Fibroblast of the conjunctiva (primary cell): ENCODE measurements around the gene GALC.

Source experiments
- DNase-seq: peaks from one replicate; pipeline ENCODE4 v3.0.0-alpha.2; 2010; ENCODE audit warnings: low read depth

GALC gene

DNA sequence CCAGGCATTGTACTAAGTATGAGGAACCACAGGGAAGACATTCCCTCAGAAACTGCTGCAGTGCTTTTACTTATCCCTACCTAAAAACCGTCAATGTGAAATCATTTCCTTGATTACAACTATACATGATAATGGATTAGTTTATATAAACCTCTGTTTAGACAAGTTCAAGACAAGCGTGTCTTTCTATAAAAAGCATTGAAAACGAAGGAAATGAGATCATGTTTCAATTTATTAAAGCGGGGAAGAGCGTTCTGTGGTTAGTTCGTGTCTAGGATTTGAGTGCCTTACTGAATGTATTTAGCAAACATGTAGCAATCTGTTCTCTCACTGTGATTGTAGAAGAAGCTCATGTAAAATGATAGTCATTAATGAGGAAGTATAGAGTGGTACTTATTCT lies 37.5 kb downstream of the GALC start:
- DNase-seq: no peak

DNA sequence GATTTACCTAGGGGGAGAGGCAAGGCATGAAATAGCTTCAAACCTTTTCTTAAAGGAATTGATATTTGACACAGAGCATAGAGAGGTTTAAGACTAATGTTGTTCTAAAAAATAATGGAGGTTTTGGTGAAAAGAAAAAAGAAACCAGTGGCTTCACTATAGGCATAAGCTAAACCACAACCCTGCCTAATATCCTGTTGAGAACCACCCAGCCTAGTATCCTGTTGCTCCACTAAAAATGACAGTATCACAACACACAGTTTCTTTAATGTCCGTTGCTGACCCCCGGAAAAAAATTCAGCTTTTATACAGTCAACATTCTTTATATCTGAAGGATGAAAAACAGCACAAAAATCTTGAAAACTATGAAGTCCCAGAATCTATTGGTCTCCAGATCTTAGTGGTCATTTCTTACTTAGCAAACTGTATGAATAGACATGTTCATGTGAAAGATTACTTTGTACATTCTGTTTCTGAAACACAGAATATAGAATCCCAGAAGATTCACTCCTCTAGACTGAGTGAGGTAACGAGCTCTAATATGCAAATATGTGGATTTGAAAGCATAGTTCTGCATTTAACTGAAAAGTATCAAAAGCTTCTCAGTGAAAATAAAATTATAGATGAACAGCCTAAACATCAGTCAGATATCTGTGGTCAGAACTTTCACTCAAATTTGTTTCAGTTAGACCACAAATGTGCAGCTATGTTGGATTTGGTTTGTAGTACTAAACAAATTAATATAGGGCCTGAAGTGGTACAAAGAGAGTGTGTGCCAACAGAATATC lies 40.5 kb downstream of the GALC start:
- DNase-seq: no peak

DNA sequence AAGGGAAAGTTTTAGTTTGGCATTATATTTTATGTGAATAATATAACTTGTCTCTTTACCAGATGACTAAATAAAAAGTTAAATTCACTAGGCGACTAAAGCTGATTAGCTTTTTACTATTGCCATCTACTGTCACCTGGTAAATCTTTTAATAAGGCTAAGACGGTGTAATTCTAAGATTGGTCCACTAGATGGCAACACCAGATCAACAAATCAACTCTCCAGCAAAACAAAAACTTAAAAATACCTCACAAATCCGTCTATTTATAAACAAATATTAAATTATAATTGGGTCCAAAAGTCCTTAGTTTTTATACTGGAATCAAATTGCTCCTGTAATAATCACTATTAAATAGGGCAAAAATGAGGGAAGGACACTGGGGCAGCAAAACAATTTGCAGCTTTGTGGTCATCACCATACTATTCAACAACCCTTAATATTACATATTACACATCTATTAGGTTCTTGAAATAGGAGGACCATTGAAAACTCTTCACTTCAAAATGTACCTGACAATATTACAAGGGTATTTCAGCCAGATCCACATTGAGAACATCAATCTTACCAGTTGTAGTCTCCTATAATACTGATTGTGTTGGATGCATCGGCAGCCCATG lies 47.9 kb downstream of the GALC start:
- DNase-seq: peak; percentile 49

DNA sequence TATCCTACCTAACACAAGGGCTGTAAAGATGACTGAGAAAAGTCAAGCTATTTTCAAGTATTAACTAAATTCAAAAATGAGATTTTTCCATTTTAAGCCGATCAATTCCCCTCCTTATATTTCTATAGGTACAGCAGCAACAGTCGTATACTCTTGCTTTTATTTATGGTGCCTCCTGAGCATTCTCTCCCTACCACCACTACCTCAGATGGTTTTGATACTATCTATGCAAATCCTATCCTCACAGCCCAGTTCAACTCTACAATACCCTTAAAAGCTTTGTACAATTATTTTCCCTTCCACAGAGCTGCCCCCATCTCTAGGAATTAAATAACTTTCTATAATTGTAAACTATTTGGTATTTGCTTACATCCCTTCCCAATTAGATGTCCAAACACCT lies 52.1 kb downstream of the GALC start:
- DNase-seq: no peak

DNA sequence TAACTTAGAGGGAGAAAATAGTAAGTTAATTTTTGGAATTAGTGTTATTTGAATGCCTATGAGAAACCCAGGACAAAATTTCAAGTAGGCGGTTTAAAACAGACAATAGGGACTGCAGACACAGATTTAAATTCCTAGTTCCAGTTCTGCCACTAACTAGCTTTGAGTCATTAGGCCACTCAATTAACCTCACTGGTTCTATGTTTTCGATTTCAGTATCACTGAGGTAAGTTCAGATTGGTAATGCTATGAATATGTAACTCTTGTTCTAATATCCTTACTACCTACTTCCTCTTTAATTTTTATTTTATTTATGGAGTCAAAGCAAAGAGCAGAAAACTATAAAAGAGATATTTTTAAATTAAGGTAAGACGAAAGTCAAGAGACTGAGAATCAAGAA lies 52.6 kb downstream of the GALC start:
- no peak for DNase-seq

DNA sequence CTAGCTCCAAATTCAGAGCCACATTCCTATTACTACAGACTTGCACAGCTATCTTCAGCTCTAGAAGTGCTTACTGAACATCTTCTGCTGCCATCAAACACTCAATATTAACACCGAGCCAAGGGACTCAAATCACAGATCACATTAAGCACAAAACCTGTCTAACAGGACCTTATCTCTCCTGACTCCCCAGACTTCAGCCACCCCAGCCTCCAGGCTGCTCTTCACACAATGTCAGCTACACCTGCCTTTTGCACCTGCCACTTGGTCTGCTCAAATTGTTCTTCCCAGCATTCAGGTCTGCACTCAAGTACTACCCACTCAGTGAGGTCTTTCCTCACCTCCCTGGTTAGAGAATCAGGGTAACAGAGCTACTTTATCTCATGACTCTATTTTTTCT lies 57.1 kb downstream of the GALC start:
- no peak for DNase-seq

DNA sequence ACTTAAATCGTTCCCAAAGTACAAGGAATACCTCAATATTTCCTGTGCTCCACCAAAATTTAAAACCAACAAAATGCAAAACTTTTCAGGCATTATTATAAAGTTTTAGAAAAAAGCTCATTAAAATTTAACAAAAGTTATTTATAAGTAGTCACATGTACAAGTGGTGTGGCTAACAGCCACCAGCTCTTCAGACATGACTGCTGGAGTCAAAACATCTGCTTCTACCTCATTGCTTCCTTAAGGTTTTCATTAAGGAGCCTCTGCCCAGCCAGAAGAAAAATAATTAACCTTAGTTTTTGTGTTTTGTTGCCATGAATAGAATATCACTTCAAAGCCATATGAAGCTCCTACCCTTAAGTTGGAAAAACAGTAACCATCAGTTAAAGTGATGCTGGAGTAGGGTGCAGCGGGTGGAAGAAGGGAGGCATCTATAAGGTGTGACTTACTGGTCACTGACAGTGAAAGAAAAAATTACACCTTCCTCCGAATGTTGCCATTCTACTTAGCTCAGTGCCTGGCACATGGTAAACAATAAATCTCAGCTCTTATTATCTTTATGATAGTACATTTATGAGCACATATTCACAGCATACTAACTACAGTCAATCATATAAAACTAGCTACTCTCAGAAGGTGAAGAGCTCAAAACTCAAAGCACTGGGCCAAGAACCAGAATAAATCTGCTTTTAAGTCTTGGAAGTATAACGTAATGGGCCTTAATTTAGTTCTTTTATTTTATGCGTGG lies 57.7 kb downstream of the GALC start:
- DNase-seq: no peak

DNA sequence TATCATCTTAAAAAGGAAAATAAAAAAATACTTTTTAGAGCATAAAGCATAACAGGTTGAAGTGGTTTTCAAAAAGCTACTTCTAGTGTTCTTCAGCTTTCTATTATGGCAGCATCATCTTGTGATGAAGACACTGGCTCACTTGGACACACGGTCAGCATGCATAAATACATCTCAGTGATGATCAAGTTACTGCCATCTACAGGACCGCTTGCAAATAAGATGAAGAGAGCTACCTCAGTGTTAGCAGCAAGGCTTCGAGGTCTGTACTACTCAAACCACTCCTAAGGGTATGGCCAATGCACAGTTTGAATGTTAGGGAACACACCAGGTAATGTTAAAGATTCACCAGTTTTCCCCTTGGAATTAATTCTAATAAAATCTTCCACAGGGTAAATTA lies 58.8 kb downstream of the GALC start:
- no peak for DNase-seq

DNA sequence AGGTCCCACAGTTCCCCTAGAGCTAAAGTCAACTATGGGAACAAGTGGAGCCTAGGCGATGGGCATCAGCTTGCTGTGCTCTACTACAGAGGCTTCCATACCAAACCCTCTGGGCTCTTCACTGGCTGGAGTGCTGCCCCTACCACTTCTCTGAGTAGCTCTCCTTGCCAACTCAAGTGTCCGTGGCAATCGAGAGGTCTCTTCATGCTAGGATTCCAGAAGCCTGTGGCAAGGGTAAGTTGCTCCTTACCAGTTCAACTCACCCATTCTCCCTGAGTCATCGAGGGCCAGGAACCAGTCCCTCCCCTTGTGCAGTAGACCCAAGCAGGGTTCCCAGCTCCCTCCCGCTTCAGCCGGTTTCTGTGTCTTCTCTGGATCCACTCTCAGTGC lies 76.1 kb downstream of the GALC start:
- DNase-seq: no peak

DNA sequence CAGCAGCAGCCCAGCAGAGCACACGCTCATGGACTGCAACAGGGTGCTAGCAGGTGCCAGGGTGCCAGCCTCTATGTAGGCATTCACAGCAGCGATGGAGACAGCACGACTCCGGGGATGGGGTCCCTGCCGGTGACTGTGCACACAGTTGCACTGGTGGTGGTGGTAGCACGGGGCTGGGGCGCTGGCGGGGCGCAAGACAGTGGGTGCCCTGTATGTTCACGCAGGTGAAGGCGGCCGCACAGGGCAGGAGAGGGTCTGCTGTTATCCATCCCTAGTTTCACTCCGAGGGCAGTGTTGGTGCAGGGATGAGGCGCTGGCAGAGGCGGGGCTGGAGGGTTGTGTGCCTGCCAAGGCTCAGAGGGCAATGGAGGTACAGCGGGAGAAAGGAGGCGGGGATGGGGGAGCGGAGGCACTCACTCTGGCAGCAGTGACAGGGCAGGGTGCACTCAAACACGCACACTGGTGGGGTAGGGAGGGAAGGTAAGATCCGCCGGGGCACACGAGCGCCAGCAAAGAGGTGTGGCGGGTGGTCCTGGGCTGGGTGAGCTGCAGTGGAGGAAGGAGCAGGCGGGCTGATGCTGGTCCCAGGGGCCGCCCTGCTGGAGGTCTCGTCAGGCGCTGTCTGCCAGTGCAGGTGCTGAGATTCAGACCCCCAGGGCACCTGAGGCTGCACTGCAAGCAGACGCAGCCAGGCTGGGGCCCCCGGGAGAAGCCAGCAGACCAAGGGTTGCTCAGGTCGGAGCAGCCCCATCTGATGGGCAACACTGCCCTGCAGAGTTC lies 76.7 kb downstream of the GALC start:
- DNase-seq: no peak

DNA sequence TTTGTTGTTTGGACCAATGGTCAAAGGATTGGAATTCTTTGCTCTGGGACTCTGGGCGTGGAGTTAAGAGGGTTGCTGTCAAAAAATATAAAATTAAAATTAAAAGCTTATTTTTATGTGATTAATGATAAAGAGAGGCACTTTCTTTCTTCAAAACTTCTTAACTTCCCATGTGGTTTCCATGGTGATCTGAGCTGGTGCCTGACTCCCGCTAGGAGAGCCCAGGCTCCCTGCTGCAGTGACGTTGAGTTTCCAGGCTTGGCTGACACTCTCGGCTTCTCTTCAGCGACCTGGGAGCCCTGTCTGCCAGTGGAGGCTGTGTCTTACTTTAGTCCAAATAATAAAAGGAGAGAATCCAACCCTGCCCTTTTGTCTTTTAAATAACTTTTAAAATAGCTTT lies 84.4 kb downstream of the GALC start:
- DNase-seq: no peak

DNA sequence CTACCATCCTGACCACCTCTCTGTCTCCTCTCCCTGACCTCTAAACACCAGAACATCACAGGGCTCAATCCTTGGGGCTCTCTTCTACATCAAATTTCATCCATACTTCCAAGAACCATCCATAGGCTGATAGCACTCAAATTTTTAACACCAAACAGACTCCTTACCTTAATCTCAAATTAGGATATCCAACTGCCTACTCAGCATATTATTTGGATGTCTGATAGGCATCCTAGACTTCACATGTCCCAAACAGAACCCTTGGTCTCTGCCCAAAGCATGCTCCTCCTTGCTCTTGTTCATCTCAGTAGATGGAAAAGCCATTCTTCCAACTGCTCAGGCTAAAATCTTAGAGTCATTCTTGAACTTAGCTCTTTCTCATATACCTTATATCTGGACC lies 91.3 kb downstream of the GALC start:
- DNase-seq: no peak

DNA sequence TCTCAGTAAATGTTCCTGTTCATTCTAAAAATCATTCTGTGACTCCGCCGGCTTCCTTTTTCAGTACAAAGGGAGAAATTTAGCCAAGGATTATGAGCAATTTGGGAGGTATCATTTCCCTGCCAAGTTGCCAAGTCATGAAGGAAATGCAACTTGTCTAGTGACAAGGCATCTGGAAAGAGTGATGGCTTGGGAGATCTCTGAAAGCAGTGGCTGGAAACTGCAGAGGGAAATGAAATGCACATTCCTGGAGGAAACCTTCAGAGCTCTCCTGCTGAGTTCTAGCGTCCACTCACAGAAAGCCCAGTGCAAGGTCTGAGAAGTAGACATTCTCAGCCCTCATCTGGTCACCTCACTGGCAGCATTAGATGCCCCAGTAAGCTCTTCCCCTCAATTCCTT lies 91.7 kb downstream of the GALC start:
- DNase-seq: no peak

DNA sequence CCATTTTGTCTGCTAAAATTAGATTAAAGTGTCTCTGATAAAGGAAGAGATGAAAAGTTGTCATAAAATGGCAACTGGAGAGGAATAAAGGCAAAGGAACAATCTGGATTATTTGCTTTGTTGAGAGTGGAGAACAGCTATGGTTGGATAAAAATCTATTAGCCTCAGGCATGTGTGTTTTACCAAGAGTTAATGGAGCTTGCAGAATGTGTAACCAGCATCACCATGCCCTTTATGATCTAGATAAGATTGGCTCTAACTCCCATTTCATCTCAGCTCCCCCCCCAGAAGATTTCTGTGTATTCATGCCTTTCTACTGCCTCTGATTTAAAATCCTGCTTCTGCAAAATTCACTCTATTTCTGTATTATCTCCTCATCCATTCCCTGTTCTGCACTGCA lies 93.8 kb downstream of the GALC start:
- no peak for DNase-seq

DNA sequence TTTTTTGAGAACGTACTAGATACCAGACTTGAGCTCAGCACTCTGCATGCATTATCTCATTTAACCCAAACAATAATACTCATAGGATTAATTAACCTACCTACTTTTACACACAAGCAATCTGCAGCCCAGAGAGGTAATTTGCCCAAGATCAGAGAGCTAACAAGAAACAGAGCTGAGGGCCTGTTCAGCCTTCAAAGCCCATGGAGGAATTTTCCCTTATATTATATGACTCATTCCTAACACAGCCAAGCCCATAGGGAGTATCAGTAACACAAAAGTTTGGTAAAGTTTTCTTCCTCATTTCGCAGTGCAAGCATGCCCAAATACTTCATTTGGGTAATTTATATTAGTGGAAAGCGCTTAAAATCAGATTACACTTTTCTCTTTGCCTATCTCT lies 94.7 kb downstream of the GALC start:
- peak; percentile 12 for DNase-seq

DNA sequence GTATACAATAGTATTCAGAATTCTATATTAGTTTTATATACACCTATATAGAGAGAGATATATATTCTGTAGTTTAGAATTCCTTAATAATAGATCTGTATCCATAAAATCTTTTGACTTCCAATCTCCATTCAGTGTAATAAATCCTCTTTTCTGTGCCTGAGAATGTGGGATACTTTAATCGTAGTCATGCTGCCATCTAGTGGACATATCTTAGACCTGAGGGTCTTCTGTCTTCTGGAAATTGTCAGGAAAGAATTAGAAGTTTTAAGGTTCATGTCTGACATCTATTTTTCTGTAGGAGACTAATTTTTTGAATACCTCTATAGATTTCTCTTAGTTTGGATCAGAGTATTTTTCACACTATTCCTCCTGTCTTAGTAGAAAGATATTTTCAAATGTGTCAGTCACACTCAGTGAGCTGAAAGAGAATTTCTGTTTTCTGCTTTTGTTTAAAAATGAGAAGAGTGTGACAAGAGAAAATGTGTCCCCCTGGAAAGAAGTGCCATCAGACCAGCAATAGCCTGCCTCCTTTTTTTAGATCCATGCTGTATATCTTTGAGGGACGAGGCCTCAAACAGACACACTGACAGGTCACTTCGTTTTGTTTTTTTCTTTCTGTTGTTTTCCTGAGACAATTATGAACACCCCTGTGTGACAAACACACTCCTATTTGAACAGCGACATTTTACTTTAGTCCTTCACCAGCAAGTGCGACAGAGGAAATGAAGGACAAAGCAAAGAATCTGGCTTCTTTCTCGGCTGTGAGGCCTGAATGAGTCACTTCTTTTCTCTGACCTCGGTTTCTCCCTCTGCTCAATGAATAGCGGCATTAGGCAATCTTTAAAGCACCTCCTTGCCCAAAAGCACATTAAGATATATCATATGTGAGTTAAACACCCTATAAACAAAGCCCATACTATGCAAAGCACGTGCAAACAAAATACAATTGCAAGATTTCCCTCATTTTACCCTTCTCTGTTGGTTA lies 96.3 kb downstream of the GALC start:
- peak; percentile 30 for DNase-seq

DNA sequence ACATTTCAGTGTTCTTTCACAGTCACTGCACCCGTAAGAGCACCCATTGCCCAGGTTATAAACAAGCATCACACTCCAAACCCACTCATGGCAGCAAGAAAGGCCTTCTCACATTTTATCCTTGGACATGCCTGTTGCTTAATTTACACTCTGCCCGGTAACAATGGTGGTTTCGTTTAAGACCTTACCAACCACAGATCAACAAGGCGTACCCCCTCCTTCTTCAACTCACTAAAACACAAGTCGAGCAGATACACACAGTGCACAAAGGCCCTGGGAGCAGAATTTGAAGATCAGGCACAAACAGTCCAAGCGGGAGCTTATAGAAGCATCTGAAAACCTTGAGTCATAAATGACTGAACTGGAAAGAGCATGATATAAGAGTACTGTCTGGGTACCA lies 98.1 kb downstream of the GALC start:
- no peak for DNase-seq

DNA sequence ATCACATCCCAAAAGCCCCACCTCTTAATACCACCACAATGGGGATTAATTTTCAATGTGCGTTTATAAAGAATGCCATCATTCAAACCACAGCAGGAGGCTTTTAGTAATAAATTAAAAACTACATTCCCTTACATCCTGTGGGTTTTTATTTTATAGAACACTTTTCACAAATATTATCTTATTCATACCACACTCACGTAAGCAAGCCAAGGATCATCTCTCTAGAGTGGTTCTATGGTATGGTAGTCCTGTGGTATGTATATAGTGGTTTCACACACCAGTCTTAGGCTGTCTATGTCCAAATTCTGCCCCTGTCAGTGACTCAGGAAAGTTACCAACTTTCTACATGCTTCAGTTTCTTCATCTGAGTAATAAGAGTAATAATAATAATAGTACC lies 100.2 kb downstream of the GALC start:
- DNase-seq: no peak

DNA sequence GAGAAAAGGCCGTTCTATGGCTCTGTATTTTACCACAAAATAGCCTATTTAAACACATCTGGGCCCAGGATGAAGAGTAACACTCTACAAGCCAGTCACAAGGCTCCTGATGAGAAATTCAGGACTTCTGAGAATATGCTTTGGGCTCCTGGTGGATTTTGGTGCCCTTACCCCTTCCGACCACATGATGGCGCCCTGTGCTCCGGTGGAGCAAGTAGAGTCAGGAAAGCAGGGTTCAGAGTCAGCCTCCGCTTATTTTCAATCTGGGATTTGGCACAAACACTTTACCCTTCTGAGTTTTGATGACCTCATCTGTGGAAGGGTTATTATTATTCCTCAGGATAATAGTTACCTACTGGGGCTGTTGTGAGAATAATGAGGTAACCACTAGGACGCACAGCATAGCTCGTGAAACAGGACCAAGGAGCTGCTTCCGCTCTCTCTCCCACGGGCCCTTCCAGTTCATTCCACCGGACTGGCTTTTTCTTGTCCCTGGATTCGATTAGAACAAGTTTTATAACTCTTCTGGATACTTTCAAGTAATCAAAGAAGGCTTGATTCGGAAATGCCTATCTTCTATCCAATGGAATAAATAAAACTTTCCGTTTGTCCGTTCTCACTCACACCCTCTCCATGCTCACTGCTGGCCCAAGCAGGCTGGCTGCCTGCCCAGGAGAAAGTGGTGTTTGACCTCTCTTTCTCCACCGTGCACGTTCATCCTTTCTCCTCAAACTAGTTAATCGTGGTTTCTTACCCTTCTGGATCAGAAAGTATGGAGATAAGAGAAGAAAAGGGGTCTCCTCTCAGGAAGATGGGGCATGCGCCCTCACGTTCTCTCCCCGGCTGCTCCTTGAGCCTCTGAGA lies 104.6 kb downstream of the GALC start:
- DNase-seq: no peak

DNA sequence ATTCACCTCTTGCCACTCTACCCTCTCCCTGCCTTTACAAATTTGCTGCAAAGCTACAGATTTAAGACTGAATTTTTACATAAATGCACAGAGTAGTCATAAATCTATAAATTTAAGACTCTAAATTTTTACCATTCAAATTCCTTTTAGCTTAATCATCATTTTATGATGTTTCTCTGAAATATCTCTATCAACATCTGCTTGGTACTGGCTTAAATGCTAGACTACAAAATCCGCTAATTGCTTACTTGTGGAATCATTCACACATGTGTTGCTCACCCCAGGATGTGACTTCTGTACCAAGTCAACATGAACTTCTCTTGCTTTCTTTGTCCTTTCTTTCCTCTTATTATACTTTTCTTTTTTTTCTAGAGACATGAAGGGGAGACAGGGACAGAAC lies 109.2 kb downstream of the GALC start:
- DNase-seq: no peak
